ENCODE data around the gene FKRP.
A peak's percentile ranks its signal among the peaks of the same experiment; 100 is the strongest.
"Not testable (repeated sequence)": the region's sequence is repeated elsewhere in the genome, so short reads cannot be mapped to it uniquely, and the experiment has no call there.

The FKRP gene

DNA sequence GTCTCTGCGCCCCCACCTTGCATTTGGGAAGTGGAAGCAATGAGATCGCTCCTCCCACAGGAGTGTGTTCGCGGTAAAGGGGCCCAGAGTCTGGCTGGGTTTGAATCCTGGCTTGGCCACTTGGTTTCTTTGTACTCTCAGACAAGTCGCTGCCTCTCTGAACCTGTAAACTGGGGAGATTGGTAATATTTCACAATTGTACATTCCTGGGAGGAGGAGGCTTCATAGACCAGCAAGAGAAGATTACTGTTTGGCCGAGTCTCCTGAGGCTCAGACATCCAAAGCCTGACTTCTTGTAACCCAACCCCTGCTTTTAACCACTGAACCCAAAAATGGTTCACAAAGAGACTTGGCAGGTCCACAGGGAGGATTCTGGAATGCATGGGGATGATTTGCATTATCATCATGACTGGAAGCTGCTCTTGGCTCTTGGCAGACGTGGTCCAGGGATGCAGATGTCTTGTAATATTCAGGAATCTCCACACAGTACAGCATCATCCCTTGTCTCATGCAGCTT is 14.0 kb downstream of the FKRP start:
- peak; percentile 74 for DNase-seq

DNA sequence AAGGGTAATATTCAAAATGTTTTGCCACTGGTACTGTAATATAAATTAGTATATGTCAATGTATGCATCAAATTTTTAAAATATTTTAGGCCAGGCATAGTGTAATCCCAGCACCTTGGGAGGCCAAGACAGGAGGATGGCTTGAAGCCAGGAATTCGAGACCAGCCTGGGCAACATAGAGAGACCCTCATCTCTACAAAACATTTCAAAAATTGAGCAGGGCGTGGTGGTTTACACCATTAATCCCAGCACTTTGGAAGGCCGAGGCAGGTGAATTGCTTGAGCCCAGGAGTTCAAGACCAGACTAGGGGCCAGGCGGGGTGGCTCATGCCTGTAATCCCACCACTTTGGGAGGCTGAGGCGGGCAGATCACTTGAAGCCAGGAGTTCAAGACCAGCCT is 14.5 kb downstream of the FKRP start:
- no peak for DNase-seq

DNA sequence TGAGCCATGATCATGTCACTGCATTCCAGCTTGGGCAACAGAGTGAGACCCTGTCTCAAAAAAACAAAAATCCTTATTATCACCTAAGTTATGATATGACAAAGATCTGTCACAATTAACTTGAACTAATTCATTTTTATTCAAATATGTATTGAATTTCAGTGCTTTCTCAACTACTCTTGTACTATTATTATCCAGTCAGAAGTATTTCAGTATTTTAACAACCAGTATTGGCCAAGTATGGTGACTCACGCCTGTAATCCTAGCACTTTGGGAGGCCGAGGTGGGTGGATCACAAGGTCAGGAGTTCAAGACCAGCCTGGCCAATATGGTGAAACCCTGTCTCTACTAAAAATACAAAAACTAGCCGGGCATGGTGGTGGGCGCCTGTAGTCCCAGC is 15.0 kb downstream of the FKRP start:
- not testable (repeated sequence) for DNase-seq

DNA sequence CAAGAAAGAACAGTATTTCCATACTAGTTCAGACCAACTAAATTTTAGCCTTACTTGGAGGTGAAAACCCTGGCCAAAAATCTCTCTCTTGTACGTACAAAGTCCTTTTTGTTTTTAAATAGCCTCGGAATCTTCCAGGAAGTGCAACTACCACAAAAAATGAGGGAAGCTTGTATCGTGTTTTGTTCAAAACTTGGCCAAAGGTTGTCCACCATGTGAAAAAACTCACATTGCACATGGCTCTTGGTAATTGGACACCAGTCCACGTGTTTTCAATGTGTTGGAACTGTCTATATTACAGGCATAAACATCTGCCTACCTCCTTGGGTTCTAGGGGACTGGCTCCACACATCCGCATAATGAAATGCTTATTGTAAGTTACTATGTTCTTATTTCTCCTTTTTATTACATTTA is 15.6 kb downstream of the FKRP start:
- no peak for DNase-seq

DNA sequence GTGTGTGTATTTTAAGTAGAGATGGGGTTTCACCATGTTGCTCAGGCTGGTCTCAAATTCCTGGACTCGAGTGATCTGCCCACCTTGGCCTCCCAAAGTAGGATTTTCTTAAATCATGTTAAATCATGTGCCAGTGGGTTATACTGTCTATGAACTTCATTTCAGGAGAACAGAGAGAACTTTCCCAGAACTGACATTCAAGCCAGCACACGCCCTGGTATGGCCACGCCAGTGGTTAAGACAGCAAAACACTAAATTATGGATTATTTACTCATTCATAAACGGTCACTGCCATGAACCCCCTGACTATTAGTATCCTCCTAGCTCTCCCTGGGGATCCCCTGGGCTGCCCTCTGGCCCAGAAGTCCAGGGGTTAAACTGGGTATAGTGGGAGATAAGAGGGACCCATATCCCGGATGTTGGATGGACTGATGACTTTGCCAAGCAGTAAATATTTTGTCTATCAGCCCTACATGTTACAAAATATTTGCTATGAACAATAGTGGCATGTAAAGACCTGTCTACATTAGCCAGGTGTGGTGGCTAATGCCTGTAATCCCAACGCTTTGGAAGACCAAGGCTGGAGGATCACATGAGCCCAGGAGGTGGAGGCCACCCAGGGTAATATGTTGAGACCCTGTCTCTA is 16.5 kb downstream of the FKRP start:
- no peak for DNase-seq

DNA sequence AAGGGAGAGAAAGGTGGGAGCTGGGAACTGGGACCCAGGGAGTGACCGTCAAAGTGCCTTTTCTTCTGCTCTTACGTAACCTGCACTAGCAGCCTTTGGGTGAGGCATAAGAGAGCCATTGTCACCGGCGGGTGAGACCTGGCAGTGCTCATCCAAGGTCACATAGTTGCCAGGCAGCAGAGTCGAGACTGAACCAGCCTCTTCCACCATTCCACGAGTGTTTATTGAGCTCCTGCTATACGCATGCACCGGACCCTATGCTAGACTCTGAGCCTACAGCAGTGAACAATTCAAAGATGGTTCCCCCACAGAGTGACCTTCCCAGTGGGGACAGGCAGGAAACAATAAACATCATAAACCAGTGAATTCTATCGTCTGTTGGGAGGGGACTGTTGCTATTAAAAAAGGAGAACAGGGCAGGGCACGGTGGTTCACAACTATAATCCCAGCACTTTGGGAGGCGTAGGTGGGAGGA is 19.0 kb downstream of the FKRP start:
- DNase-seq = no peak

DNA sequence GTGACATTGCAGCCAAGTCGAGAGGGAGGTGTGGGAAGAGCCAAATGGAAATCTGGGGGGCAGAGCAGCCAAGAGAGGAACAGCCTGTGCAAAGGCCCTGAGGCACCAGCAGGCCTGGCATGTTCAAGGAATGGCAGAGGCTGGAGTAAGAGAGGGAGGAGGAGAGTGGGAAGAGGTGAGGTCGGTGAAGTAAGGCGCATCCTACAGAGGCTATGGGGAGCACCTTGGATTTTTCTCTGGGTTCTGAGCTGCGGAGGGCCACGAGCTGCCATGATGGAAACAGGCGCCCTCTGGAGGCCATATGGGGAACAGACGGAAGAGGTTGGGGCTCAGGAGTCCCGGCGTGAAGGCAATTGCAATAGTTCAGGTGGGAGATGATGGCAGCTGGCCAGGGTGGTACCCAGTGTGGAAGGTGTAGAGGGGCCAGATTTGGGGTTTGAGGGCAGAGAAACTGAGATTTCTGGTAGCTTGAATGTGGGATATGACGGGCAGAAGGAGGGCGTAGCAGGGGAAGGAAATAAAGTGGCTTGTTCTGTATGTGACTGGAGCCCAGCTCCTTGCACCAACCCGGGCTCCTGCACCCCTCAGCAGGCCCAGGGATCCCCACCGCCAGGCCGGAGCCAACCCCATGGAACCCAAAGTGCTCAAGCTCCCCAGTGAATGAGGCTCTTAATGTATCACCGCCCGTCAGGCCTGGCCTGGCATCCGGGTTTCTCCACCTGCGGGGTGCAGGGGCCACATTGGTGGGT is 20.9 kb downstream of the FKRP start:
- DNase-seq = no peak

DNA sequence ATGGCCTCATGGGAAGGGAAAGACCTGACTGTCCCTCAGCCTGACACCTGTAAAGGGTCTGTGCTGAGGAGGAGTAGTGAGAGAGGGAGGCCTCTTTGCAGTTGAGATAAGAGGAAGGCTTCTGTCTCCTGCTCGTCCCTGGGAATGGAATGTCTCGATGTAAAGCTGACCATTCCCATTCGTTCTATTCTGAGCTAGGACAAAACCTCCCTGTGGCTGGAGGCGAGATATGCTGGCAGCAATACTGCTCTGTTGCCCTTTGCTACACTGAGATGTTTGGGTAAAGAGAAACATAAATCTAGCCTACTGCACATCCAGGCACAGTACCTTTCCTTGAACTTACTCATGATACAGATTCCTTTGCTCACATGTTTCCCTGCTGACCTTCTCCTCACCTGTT is 22.9 kb downstream of the FKRP start:
- DNase-seq = not testable (repeated sequence)

DNA sequence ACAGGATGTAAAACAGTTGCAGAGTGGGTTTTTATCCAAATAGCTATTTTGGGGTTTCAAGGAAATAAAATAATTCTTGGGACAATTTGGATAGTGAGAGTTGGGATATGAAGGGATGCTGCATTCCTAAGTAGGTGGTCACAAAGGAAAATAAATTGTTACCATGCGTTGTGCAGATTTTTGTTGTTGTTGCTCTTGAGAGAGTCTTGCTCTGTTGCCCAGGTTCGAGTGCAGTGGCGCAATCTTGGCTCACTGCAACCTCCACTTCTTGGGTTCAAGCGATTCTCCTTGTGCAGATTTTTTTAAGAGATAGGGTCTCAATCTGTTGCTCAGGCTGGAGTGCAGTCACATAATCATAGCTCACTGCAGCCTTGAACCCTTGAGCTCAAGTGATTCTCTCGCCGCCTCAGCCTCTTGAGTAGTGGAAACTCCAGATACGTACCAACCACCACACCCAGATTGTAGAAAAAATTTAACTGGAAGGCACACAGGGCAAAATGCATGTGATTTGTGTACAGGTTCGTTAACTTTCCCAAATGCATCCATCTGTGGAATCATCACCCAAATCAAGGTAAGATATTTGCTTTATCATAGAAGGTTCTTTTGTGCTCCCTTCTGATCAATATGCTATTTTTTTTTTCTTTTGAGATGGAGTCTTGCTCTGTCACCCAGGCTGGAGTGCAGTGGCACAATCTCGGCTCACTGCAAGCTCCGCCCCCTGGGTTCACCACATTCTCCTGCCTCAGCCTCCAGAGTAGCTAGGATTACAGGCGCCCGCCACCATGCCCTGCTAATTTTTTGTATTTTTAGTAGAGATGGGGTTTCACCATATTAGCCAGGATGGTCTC is 26.5 kb downstream of the FKRP start:
- DNase-seq = no peak

DNA sequence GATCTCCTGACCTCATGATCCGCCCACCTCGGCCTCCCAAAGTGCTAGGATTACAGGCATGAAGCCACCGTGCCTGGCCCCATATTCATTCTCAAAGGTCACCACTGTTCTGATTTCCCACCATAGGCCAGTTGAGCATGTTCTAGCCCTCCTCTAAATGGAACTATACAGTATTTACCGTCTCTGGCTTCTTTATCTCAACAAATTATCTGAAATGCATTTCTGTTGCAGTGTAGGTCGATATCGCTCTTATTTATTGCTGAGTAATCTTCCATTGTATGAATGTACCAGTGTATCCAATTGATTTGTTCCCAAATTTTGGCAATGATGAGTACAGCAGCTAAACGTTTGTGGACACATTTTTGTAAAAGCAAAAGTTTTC is 27.2 kb downstream of the FKRP start:
- DNase-seq = no peak

DNA sequence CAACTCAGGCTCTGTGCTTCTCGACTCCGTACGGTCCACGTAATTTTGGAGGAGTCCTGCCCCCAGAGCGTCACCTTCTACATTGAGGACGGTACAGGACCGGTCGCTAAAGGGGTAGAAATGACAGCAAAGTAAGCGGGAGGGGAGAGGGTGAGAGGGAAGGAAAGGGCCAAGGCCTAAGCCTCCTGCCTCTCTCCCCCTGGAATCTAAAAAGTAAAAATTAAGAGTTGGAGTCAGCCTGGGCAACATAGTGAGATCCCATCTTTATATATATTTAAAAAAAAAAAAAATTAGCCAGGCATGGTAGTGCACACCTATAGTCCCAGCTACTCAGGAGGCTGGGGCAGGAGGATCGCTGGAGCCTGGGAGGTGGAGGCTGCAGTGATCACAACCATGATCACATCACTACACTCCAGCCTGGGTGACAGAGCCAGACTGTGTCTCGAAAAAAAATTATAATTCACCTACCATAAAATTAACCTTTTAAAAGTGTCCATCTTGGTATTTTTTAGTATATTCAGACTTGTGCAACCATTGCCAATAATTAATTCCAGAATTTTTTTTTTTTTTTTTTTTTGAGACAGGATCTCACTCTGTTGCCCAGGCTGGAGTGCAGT is 29.9 kb downstream of the FKRP start:
- no peak for DNase-seq

DNA sequence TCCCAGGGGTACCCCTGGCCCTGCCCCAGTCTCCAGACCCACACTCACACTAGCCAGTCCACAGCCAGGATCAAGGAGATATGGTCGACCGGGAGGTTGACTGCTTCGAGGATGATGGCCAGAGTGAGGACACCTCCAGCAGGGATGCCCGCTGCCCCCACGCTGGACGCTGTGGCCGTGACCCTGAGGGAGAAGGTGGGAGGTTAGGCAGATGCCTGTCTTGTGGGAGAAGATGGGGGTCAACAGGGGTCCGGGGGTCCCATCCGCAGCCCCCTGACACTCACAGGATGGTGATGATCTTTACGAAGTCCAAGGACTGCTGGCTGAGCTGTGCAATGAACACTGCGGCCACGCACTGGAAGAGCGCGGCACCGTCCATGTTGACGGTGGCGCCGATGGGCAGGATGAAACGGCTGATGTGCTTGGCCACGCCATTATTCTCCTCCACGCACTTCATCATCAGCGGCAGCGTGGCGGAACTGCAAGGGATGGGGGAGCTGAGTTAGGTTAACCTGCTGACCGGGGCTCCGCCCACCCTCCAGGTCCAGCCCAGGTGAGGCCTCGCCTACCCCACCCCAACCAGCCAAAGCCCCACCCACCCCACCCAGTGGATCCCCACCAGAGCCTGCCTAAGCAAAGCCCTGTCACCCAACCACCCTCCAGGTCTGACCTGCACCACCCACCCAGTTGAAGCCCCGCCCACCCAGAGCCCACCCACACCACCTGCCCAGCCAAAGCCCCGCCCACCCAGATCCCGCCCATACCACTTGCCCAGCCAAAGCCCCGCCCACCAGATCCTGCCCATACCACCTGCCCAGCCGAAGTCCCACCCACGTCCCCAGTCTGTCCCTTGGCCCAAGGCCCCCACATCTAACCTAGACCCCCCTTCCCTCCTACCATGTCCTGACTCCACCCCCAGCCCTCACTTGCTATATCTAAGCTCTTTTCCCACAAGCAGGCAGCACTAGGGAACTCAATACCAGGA is 31.4 kb downstream of the FKRP start:
- DNase-seq = no peak

DNA sequence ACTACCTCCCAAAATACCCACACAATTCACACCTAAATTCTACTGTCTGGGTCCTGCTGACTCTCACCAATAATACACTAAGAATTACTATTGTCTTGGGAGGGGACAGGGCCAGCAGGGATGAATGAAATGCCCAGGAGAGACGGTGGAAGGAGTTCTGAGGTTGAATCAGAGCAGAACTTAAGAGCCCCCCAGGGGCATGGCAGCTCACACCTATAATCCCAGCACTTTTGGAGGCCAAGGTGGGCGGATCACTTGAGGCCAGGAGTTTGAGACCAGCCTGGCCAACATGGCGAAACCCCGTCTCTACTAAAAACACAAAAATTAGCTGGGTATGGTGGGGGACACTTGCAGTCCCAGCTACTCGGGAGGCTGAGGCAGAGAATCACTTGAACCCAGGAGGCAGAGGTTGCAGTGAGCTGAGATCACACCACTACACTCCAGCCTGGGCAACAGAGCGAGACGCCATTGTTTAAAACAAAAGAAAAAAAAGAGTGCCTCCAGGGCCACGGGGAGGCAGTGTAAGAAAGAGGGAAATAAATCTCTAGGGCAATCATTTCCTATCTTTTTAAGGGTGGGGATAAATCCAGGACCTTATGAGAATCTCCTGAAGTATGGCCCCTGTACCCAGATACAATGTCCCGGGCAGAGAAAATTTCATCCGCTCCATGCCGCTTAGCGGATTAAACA is 32.2 kb downstream of the FKRP start:
- not testable (repeated sequence) for DNase-seq

DNA sequence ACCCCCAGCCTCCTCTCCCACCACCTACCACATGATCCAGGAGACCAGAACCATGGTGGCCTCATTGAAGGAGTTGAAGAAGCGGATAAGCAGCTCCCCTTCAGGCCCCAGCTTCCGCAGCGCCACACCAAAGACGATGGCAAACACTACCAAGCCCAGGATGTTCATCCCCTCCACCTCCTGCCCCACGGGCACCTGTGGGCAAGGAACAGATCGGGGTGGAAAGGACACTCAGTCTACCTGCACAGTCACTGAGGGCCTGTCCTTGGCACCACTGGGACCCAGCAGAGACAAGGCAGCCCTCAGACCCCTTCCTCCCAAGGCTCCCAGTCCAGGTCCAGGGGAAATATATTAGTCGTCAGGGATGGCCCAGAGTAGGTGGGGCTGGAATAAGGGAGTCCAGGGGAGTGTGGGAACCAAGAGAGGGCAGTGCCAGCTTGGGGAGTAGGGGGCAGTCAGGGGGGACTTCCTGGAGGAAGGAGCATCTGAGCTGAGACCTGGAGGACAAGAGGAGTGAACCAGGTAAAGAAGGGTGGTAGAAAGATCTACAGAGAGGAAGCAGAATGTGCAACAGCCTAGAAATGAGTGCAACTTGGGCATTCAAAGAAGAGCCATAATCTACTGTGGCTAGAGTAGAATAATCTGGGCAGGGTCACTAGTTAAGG is 36.6 kb downstream of the FKRP start:
- DNase-seq = no peak

DNA sequence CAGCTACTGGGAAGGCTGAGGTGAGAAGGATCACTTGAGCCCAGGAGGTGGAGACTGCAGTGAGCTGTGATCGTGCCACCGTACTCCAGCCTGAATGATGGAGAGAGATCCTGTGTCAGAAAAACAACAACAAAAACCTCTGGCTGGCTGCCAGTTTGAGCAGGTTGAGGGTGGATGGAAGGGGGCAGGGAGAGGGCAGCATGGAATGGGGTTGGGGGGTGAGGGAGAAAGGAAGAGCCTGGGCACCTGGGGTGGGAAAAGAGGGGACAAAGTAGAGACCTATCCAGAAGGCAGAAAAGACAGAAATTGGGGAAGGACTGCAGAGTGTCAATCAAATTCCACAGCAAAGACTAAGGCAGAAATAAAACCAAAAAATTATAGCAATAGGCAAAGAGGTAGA is 37.8 kb downstream of the FKRP start:
- DNase-seq = no peak

DNA sequence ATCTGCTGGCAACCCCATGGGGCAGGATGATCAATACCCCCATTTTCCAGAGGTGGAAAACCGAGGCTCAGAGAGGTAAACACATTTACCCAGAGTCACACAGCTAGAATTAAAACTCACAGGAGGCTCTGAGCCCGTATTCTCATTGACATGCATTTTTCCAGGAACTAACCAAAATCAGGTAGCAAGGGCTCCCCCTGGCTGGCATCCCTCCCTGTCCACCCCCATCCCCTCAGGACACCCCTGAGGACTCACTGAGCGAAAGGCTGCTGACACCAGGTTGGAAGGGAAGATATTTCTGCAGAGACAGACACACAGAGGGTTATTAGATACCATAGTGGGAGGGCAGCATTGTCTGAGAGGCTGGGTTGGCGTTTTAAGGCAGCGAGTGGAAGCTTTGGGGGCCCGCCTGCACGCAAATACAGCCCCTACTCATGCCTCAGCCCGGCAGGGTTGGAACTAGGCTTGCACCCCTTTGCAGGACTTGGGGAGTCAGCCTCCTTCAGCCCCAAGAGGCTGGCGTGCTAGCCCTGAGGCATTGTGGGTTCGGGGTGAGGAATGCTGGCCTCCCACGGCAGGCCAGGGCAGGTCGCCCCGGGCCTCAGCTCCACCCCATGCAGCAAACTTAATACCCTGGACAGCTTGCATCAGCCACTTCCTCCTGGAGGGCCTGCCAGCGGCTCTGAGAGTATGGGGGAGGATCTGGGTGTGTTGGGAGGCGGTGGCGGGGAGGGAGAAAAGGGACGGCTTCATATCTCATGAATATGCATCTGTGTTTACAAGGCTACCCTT is 38.6 kb downstream of the FKRP start:
- peak; percentile 87 for DNase-seq

DNA sequence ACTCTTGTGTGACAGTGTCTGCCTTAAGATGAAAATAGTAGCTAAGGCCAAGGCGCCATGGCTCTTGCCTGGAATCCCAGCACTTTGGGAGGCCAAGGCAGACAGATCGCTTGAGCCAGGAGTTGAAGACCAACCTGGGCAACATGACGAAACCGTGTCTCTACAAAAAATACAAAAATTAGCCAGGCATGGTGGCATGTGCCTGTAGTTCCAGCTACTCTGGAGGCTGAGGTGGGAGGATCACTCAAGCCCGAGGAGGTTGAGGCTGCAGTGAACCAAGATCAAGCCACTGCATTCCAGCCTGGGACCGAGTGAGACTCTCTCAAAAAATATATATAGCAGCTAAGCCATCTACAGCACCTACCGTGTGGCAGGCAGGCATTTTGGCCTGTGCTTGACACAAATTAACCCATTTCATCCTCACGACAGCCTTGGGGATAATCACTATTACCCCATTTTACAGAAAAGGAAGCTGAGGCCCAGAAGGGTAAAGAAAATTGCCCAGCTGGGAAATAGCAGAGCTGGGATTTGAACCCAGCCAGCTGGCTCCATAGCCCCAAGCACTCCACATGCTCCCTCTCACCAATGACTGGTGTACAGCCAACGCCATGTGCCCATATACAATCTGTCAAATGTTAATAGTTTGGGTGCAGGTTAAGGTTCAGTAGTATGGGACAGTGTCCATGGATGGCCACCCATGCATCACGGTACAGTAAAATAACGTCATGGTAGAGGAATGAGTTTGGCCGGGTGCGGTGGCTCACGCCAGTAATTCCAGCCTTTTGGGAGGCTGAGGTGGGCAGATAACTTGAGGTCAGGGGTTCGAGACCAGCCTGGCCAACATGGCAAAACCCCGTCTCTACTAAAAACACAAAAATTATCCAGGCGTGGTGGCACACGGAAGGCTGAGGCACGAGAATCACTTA is 39.5 kb downstream of the FKRP start:
- no peak for DNase-seq

DNA sequence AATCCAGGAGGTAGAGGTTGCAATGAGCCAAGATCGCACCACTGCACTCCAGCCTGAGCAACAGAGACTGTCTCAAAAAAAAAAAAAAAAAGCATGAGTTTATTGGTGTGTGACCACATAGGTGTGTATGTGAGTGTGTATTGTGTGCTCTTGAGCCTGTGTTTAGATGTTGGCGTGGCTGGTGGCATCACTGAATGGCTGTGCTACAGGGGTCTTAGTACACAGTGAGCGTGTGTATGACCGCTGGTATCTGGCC is 40.1 kb downstream of the FKRP start:
- no peak for DNase-seq

Data from femur (tissue), 1 donor.